Smooth muscle cell (in vitro differentiated cells): ENCODE measurements around the gene ADM2. TPM values are rescaled to one million over a fixed set of nuclear protein-coding genes. Genes with fewer than 3 reads are reported as not detected.

Source experiments
- DNase-seq: peaks from one replicate; lab custom pipeline; 2025; ENCODE audit not compliant: unreplicated experiment; lab: John Stamatoyannopoulos, UW
- H2AFZ ChIP-seq: fragments of 200-600 bp; sonication (generic); 2 replicates; pipeline ENCODE4 v1.6.0; 2016; ENCODE audit warnings: antibody characterized with exemption, low read depth, mild to moderate bottlenecking
- H3F3A ChIP-seq: fragments of 200-600 bp; sonication (generic); 2 replicates; pipeline ENCODE4 v1.6.0; 2017; ENCODE audit warnings: antibody characterized with exemption, low read depth
- H3K27ac ChIP-seq: fragments of 200-600 bp; sonication (generic); 2 replicates; pipeline ENCODE4 v1.5.1; 2016; ENCODE audit warnings: low read depth, mild to moderate bottlenecking
- H3K27me3 ChIP-seq: fragments of 200-600 bp; sonication (generic); 2 replicates; pipeline ENCODE4 v1.6.1; 2016; ENCODE audit warnings: low read depth, mild to moderate bottlenecking
- H3K36me3 ChIP-seq: fragments of 200-600 bp; sonication (generic); 2 replicates; pipeline ENCODE4 v1.5.1; 2016; ENCODE audit warnings: low read depth
- H3K4me1 ChIP-seq: fragments of 200-600 bp; sonication (generic); 2 replicates; pipeline ENCODE4 v1.5.1; 2016; ENCODE audit warnings: low read depth
- H3K4me2 ChIP-seq: fragments of 200-600 bp; sonication (generic); 2 replicates; pipeline ENCODE4 v1.6.0; 2016; ENCODE audit warnings: mild to moderate bottlenecking
- H3K4me3 ChIP-seq: fragments of 200-600 bp; sonication (generic); 2 replicates; pipeline ENCODE4 v1.5.1; 2016; ENCODE audit warnings: mild to moderate bottlenecking
- H3K79me2 ChIP-seq: fragments of 200-600 bp; sonication (generic); 2 replicates; pipeline ENCODE4 v1.6.0; 2016; ENCODE audit warnings: low read depth, mild to moderate bottlenecking
- H3K9ac ChIP-seq: fragments of 200-600 bp; sonication (generic); 2 replicates; pipeline ENCODE4 v1.6.0; 2016; ENCODE audit warnings: low read depth
- H3K9me3 ChIP-seq: fragments of 200-600 bp; sonication (generic); replicated peaks from 2 replicates; pipeline ENCODE4 v1.5.1; 2016; ENCODE audit warnings: low read depth
- H4K20me1 ChIP-seq: fragments of 200-600 bp; sonication (generic); 2 replicates; pipeline ENCODE4 v1.6.0; 2016; ENCODE audit warnings: low read depth
- CTCF ChIP-seq: fragments of 200-600 bp; sonication (generic); IDR thresholded peaks from 2 replicates; pipeline ENCODE4 v1.5.1; 2017; ENCODE audit warnings: borderline replicate concordance, mild to moderate bottlenecking, antibody characterized with exemption; ENCODE audit not compliant: insufficient read depth, poor library complexity, severe bottlenecking
- WGBS: methylation state at CpG from one replicate; pipeline ENCODE4 v1.1.7; 2016; ENCODE audit warnings: low lambda C conversion rate; 5-methylcytosine and 5-hydroxymethylcytosine counted together
- polyA plus RNA-seq: library from polyadenylated mRNA; unstranded; fragments of >200 nt; fragmentation: Nextera tagmentation; extraction: Ambion mirVana; gene quantifications from 2 replicates; pipeline ENCODE4 v1.2.1, GENCODE V29; 2016
- total RNA-seq: library from RNA; depleted of rRNA; stranded (reverse); fragments of >200 nt; gene quantifications from 2 replicates; pipeline ENCODE4 v1.2.3, GENCODE V29; 2014

The ADM2 gene
- total and polyA plus RNA-seq, 2 experiments from 2014 or later: 4.1 to 15.8 TPM

- H3K27me3 ChIP-seq: no peaks in the 10 kb centered on the region
- no peak overlapping the region for H3K9ac ChIP-seq
- TF ChIP-seq CTCF: no peak
- no peak overlapping the region for H3K27ac ChIP-seq
- no peak overlapping the region for H2AFZ ChIP-seq
- 96% methylated on average over 18 of the region's 18 CpGs for WGBS
- H3K4me1 ChIP-seq: no peaks in the 10 kb centered on the region
- no peaks in the 10 kb centered on the region for H3K36me3 ChIP-seq
- H4K20me1 ChIP-seq: peaks cover 21% of the 10 kb centered on the region
- H3K4me2 ChIP-seq: no peak overlapping the region
- no peaks in the 10 kb centered on the region for H3F3A ChIP-seq
- DNase-seq: no peak
- no peak overlapping the region for H3K4me3 ChIP-seq
- H3K9me3 ChIP-seq: no peaks in the 10 kb centered on the region
- no peaks in the 10 kb centered on the region for H3K79me2 ChIP-seq
Observed at GRCh38 chr22:50455201-50455600, 26.1 kb upstream of the ADM2 start.

DNA sequence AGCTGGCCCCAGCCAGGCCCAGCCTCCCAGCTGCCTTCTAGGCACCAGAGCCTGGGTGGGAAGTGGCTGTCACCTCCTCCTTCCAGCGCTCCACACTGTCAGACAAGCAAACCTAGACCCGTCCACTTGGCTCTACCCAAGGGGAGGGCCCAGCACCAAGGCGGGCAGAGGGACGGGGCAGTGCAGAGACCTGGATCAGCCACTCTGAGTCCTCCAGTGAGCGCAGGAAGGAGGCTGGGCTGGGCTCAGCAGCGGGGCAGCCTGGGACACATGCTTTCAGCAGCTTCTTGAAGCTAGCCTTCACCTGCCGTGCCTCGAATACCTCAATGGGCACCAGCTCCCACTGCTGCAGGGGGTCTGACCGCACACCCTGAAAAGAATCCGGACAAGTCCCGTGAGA lies 25.3 kb upstream of the ADM2 start:
- H3K4me3 ChIP-seq: no peak overlapping the region
- no peaks in the 10 kb centered on the region for H3K79me2 ChIP-seq
- no peaks in the 10 kb centered on the region for H3K4me1 ChIP-seq
- H3F3A ChIP-seq: no peaks in the 10 kb centered on the region
- no peaks in the 10 kb centered on the region for H3K9me3 ChIP-seq
- H3K36me3 ChIP-seq: no peaks in the 10 kb centered on the region
- no peak for DNase-seq
- H3K4me2 ChIP-seq: no peak overlapping the region
- 92% methylated on average over 11 of the region's 11 CpGs for WGBS
- peaks cover 13% of the 10 kb centered on the region for H4K20me1 ChIP-seq
- H3K27ac ChIP-seq: no peak overlapping the region
- H2AFZ ChIP-seq: no peak overlapping the region
- no peak for TF ChIP-seq CTCF
- no peaks in the 10 kb centered on the region for H3K27me3 ChIP-seq
- H3K9ac ChIP-seq: no peak overlapping the region

DNA sequence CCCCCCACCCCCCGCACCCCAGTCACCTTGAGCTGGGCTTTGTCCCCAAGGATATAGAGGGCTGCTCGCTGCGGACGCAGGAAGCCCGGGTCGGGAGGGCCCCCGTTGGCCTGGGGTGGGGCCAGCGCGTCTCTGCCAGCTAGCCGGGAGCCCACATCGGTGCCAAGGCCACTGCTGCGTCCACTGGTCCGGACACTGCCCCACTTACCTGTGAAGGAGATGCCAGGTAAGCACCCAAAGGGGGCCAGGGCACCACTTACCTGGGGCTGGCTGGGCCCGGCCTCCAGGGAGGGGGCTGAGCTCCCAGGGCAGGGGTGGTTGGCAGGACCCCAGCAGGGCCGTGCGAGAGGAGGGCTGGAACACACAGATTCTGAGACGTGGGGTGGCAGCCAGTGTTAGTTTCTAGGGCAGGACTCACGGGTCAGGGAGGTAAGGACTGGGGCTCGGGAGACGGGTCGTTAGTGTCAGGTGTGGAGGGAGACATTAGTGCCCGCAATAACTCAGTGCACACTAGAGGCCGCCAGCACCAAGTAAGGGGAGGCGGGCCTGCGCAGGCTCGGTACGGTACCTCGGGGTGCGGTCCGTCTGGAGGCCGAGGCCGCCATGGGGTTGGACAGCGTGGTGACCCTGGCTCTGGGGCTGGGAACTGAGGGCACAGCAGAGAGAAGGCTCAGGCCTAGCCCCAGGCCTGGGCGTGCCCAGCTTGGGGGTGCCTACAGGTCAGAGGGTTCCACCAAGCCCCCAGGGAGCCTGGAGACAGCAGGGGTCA lies 24.7 kb upstream of the ADM2 start:
- no peak overlapping the region for H3K4me3 ChIP-seq
- 92% methylated on average over 17 of the region's 34 CpGs for WGBS

More for the DNA sequence above, 24.7 kb upstream of the ADM2 start:
- no peak for DNase-seq
- TF ChIP-seq CTCF: no peak
- no peaks in the 10 kb centered on the region for H3K27me3 ChIP-seq
- H3K27ac ChIP-seq: no peak overlapping the region
- H3K4me1 ChIP-seq: no peaks in the 10 kb centered on the region
- no peaks in the 10 kb centered on the region for H3K79me2 ChIP-seq
- H2AFZ ChIP-seq: no peak overlapping the region
- no peak overlapping the region for H3K4me2 ChIP-seq
- H3F3A ChIP-seq: no peaks in the 10 kb centered on the region
- no peak overlapping the region for H3K9ac ChIP-seq
- no peaks in the 10 kb centered on the region for H3K9me3 ChIP-seq
- H4K20me1 ChIP-seq: peaks cover 7% of the 10 kb centered on the region
- no peaks in the 10 kb centered on the region for H3K36me3 ChIP-seq
